ENCODE results near the gene ZNF276.

DNA sequence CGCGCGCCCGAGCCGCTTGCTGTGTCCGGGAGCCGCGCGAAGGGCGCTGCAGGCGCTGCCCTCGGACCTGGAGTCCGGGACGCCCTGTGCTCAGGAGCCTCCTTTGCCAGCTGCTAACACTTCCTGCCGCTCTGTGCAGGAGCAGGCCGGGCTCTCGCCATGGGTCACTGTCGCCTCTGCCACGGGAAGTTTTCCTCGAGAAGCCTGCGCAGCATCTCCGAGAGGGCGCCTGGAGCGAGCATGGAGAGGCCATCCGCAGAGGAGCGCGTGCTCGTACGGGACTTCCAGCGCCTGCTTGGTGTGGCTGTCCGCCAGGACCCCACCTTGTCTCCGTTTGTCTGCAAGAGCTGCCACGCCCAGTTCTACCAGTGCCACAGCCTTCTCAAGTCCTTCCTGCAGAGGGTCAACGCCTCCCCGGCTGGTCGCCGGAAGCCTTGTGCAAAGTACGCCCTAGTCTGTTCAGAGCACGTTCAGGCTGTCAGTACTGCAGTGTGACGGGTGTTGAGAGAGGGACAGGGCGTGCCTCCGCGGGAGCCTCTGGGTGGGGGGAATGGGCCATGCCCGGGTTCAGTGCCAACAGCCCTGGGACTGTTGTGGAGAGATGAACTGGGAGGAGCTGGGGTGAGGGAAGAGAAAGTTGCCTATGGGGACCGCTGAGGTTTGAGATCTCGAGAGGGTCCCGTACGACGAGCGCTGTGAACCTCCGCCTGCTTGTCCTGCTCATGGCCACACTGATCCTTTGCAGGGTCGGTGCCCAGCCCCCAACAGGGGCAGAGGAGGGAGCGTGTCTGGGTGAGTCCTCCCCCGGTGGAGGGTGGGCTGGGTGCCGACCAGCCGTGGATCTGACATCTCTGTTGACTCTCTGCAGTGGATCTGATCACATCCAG, 1.3 kb downstream of the ZNF276 start:
- TF ChIP-seq CTCF (IDR thresholded peaks at IDR 0.05) (no peak), POLR2A (IDR thresholded peaks at IDR 0.05) (no peak)

All from thyroid gland (tissue), 4 donors.